Measurements from ENCODE around the gene NDC1.
"Not testable (repeated sequence)": the region's sequence is repeated elsewhere in the genome, so short reads cannot be mapped to it uniquely, and the experiment has no call there.

NDC1 gene

GRCh38 chr1:53822931-53823330 lies 15.2 kb downstream of the NDC1 start:
- DNase-seq (ENCODE audit: low read depth in 2 of 2) = no peak

- no peak for DNase-seq (ENCODE audit: low read depth in 2 of 2)
Observed at GRCh38 chr1:53821380-53821779, 16.7 kb downstream of the NDC1 start.

- no peak for DNase-seq (ENCODE audit: low read depth in 2 of 2)
Observed at GRCh38 chr1:53819387-53819786, 18.7 kb downstream of the NDC1 start.

GRCh38 chr1:53816584-53816983 lies 21.5 kb downstream of the NDC1 start:
- not testable (repeated sequence) for DNase-seq (ENCODE audit: low read depth in 2 of 2)

GRCh38 chr1:53815484-53815883 lies 22.6 kb downstream of the NDC1 start:
- not testable (repeated sequence) for DNase-seq (ENCODE audit: low read depth in 2 of 2)

GRCh38 chr1:53811414-53811851 lies 26.7 kb downstream of the NDC1 start:
- no peak for DNase-seq (ENCODE audit: low read depth in 2 of 2)

- no peak for DNase-seq (ENCODE audit: low read depth in 2 of 2)
Observed at GRCh38 chr1:53810497-53810896, 27.6 kb downstream of the NDC1 start.

- DNase-seq (ENCODE audit: low read depth in 2 of 2) = no peak
Observed at GRCh38 chr1:53810007-53810406, 28.1 kb downstream of the NDC1 start.

- DNase-seq (ENCODE audit: low read depth in 2 of 2) = no peak
Observed at GRCh38 chr1:53807916-53808315, 30.2 kb downstream of the NDC1 start.

- DNase-seq (ENCODE audit: low read depth in 2 of 2) = no peak
Observed at GRCh38 chr1:53804791-53805505, 33.1 kb downstream of the NDC1 start.

- DNase-seq (ENCODE audit: low read depth in 2 of 2) = no peak
Observed at GRCh38 chr1:53804181-53804580, 33.9 kb downstream of the NDC1 start.

GRCh38 chr1:53800621-53801020 lies 37.5 kb downstream of the NDC1 start:
- DNase-seq (ENCODE audit: low read depth in 2 of 2) = no peak

GRCh38 chr1:53799141-53799540 lies 39.0 kb downstream of the NDC1 start:
- DNase-seq (ENCODE audit: low read depth in 2 of 2) = no peak

- DNase-seq (ENCODE audit: low read depth in 2 of 2) = no peak
Observed at GRCh38 chr1:53792806-53793205, 45.3 kb downstream of the NDC1 start.

GRCh38 chr1:53787655-53788054 lies 50.4 kb downstream of the NDC1 start:
- no peak for DNase-seq (ENCODE audit: low read depth in 2 of 2)

- no peak for DNase-seq (ENCODE audit: low read depth in 2 of 2)
Observed at GRCh38 chr1:53783056-53783455, 55.0 kb downstream of the NDC1 start.

GRCh38 chr1:53781654-53782053 lies 56.4 kb downstream of the NDC1 start:
- DNase-seq (ENCODE audit: low read depth in 2 of 2) = no peak

GRCh38 chr1:53777272-53777671 lies 60.8 kb downstream of the NDC1 start:
- DNase-seq (ENCODE audit: low read depth in 2 of 2) = no peak

GRCh38 chr1:53771648-53772047 lies 66.4 kb downstream of the NDC1 start:
- no peak for DNase-seq (ENCODE audit: low read depth in 2 of 2)

- no peak for DNase-seq (ENCODE audit: low read depth in 2 of 2)
Observed at GRCh38 chr1:53769780-53770179, 68.3 kb downstream of the NDC1 start.

- no peak for DNase-seq (ENCODE audit: low read depth in 2 of 2)
Observed at GRCh38 chr1:53769184-53769583, 68.9 kb downstream of the NDC1 start.

GRCh38 chr1:53766831-53767405 lies 71.2 kb downstream of the NDC1 start:
- DNase-seq (ENCODE audit: low read depth in 2 of 2) = no peak

GRCh38 chr1:53766194-53766742 lies 71.8 kb downstream of the NDC1 start:
- DNase-seq (ENCODE audit: low read depth in 2 of 2) = no peak
